Islet of Langerhans (tissue), 1 donor: ENCODE measurements around the gene ERICH3.

Source experiments
- FAIRE-seq: peaks from one replicate; lab custom pipeline; 2011; peaks lifted over from hg19 to GRCh38; lab: Jason Lieb, UNC

ERICH3 gene

DNA sequence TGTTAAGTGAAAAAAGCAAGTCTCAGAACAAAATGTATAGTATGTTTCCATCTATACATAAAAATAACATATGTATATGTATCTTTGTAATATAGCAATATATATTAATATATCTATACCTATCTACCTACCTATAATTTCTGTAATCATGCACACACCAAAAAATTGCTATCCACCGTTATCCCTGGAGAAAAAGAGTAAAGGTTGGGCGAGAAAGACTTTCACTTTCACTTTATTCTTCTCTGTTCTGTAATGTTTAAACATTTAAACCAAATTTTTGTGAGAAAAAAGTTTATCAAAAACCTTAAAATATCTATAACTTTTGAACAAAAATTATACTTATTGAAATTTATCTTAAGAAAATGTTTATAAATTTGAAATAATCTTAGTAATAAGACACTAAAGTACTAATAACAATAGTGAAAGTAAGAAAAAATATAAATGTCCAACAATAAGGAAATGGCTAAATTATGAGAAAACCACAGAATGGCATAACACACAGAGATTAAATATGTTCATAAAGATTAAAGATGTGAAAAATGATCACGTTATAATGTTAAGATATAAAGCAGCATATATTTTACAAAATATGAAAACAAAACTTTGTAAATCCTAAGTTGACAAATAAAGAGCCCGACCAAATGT is 87.2 kb downstream of the ERICH3 start:
- FAIRE-seq, result peak; percentile 60

DNA sequence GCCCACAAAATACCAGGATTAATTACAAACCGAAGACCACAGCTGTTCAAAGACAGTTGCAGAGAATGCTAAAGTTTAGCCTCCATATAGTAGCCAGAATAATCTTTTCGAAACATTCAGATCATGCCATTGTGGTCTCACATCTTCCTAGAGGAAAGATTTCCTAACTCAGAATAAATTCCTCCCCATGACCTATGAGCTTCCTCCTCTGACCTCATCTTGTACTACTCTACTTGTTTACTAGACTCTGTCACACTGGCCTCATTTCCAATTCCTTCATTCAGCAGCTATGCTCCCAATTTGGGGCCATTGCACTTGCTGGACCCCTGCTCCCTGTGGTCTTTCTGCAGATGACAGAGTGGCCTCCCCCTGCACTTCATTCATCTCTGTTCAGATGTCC is 89.4 kb downstream of the ERICH3 start:
- no peak for FAIRE-seq

DNA sequence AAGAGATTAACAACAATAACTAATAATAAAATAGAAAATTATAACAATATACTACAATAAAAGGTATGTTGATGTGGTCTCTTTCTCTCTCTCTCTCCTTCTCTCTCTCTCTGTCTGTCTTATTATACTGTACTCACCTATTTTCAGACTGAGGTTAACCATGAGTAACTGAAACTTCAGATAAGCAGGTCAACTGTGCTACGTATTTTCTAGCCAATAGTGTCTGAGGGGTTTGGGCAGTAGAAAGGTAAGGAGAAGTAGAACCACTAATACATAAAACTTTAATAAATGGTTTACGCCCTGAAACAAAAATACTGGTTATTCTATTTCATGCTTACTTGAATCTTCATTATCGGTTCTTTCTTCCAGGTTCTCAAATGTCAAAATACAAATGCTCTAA is 90.2 kb downstream of the ERICH3 start:
- FAIRE-seq, result no peak

DNA sequence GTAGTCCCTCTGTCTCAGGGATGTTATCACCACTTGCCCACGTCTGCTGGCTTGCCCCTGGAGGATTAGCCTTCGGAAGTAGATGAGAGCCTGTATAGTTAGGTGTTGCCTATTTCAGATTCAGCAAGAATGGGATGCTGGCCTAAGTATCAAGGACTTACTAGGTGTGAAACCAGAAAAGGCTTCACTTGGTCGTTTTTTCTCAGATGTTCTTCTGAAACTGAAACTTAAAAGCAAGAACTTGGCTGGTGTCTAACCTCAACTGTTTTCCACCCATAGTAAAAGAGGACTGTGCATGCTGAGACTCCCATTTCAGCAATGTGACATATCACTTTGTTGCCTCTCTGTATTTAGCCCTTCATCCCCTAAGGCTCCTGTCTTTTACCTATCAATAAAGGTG is 94.2 kb downstream of the ERICH3 start:
- FAIRE-seq, result no peak

DNA sequence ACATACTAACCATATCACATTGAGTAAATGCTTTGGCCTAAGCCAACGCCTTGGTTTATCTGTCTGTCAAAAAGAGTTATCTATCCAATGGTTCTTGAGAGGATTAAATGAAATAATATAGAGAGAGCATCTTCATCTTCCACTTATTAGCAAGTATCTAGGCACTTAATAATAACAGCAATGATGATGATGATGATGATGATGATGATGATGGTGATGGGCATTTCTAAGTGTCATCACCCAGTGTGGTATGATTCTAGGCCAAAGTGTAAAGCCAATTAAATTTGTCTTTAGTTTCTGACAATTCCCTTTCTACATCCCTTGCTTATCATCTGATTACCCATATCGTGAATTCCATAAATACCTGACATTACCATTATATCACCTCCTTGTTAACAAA is 95.5 kb downstream of the ERICH3 start:
- no peak for FAIRE-seq

DNA sequence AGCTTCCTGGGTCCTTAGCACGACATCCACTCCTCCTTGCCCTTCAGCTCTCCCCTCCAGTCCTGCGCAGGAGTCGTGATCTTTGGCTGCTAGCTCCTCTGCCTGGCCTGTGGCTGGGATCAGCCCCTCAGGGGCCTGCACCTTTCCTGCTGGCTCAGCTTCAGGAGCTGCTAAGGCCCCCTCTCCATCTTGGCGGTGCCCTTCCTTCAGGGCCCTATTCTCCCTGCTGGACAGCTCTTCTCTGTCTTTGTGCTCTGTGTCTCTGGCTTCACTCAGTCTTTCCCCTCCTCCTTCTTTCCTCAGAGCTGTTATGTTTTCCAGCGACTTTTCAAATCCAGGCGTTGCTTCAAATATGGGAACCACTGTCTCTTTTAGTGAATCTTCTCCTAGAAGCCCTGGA is 101.7 kb downstream of the ERICH3 start:
- no peak for FAIRE-seq

DNA sequence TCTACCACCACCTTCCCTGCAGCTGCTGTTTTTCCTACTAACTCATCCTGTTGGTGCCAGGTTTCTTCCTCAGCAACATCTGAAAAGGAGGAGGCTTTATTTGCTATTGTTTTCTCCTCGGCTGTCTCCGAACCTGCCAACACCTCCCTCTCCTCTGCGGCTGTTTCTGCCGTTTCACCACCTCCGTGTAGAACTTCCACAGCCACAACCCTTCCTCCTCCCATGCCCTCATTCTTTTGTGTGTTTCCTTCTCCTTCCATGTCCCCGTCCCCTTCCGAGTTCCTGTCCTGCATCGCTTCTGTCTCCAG is 102.1 kb downstream of the ERICH3 start:
- no peak for FAIRE-seq

DNA sequence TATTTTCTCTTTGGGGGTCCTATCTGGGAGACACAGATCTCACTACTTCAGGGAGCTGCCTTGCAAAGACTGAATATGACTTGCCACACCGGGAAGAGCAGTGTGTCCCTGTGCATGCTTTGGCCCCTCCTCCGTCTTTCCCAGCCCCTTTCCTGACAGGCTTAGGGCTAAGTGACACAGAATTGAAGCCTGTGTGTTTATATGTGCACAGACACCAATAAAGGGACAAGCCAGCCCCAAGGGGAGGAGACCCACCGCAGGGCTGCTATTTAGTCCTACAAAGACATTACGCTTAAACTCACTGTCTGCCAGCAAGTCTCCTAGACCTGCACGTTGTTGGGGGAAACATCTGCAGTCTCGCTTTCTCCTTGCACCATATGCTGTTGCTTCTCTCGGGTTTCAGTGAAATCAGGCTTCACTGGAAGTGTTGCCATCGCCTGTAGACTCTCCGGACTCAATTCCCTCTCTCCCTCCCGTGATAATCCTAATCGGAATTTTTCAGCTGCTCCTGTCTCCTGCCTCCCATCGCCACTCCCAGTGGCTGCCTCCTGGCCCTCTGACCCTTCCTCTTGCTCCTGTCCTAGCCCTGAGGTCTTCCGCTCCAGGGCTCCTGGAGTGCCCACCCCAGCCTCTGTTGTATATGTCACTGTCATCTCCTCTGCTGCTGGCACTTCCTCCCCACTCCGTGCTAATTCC is 102.6 kb downstream of the ERICH3 start:
- FAIRE-seq, result no peak

DNA sequence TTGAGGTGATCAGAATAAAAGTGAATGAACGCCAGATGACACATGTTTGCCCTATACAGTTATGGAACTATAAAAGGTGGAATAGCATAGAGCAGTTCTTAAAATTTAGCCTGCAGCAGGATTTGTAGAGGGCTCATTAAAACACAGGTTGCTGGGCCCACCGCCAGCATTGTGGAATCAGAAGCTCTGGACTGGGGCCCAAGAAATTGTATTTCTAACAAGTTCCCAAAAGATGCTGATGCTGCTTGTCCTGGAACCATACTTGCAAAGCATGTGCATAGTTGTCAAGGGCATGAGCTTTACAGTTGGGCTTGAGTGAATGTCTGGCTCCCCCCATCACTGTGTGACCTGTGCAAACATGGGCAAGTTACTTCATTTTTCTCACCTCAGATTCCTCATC is 123.7 kb downstream of the ERICH3 start:
- FAIRE-seq, result no peak

DNA sequence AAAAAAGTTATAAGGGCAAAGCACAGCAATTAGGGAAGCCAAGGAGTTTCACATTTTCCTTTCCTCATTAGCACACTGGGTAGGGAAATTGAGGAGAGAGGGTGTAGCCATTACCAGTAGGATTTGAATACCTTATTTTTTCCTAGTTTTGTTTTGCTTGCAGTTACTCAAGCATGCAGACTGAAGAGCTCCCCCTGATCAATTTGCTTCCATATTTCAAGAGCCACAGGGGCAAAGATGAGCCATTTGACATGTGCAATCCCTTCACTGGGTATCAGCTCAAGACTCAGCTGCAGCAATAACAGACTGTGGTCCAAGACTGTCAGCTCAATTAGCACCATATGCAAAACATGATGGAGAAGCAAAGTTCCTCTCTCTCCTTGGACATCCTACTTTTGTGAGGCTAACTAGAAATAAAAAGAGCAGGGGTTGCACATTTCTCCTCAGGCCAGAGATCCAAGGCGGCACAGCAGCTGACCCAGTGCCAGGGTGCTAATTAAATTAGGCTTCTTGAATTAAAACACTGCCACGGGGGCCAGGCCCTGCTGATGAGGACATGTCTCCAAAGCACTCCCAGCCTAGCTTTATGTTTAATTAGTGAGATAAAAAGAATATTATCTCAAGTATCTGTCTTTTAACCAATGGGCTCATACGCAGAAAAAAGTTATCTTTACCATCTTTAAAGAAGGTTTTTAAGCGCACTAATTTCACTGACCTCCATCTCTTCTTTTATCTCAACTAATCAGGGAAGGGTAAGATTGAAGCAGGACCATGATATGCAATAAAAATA is 124.4 kb downstream of the ERICH3 start:
- no peak for FAIRE-seq

DNA sequence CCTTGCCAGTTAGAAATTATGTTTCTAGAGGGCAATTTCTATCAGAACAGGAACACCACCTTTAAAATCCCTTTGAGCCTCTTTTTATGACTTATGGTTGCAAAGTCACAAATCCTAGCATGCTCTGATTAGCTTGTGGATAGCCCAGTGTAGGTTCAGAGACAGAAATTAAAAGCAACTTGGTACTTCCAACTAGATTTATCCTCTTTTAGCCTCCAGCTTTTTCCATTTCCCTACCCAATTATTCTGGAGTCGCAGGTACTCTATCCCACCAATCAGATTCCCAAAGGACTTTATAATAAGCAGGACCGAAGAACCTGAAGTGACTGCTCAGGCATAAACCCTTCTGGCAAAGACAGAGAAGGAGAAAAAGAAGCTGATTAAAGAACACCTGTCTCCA is 127.8 kb downstream of the ERICH3 start:
- no peak for FAIRE-seq

DNA sequence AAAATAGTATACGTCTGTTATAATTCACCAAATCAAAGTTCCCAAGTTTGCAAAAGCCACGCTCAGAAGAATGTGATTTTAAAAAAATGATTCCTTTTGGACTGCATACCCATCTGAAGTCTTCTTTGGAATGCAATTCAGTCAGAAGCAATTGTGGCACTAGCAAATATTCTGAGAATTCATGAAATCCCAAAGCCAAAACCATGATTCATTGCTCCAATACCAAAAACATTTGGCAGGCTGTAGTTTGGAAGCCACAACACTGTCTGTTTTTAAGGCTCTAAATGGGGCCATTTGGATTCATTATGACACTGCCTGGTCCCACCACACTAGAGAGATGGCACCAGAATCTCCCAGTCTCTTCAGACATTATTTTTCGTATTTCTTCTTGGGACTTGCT is 139.4 kb downstream of the ERICH3 start:
- no peak for FAIRE-seq

DNA sequence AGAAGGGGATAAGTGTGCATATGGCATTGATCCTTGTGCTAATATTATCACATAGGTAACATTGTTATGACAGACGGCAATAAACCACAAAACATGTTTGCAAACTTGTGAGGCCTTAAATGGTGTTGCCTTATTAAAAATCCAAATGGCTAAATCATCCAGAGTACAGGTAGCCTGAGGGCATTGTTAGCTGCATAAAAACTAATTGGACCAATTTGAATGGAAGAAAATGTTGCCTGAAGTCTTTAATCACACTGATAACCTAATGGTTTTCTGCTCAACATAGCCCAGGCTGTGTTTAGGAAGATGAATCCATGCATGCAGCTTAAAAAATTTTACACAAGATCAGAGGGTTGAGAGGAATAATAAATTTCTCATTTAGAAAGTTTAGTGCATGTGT is 141.8 kb downstream of the ERICH3 start:
- FAIRE-seq, result no peak

DNA sequence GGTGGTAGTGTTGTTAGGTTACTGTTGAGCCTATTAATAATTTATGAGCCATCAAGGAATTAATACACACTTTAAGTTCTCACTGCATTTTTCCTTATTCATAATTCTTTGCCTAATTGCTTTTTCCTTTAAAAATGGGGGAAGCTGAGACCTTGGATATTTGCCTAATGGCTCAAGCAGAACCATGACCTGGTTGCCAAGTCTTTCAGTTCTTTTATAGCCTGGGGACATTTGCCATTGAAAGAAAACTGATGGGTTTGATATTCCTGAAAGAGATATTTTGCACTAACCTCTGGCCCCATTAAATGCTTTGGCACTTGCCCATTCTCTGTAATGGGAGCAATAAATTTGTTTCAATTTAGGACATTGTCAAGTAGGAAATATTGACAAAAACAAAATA is 142.7 kb downstream of the ERICH3 start:
- no peak for FAIRE-seq

DNA sequence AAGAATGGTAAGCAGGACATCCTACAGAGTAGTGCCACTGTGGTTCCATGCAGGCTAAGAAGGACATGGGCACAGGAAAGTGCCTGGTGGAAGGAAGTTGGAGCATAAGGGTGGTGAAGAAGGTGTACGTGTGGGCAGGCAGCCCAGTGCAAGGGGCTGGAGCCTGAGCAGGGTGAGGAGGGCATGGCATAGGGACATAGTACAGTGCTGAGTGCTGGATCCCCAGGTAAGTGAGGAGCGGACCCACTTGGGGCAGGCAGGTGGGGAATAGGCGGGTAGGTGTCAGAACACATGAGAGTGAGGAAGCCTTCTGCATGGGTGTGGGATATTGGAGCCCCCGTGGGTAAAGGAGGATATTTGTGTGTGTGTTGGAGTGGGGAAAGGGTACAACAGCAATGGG is 145.5 kb downstream of the ERICH3 start:
- no peak for FAIRE-seq

DNA sequence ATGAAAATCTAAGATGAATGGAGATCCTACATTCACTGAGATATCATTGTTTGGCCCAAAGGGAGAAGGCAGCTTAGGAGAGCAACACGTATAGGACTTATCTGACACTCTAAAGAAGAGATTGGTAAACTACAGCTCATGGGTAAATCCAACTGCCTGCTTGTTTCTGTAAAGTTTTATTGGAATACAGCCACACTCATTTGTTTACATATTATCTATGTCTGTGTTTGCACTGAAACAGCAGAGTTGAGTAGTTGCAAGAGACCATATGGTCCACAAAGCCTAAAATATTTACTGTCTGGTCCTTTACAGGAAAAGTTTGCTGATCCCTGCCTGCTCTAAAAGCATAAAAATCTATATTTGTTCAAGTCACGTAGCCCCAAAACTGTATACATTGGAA is 146.9 kb downstream of the ERICH3 start:
- FAIRE-seq, result peak; percentile 51

DNA sequence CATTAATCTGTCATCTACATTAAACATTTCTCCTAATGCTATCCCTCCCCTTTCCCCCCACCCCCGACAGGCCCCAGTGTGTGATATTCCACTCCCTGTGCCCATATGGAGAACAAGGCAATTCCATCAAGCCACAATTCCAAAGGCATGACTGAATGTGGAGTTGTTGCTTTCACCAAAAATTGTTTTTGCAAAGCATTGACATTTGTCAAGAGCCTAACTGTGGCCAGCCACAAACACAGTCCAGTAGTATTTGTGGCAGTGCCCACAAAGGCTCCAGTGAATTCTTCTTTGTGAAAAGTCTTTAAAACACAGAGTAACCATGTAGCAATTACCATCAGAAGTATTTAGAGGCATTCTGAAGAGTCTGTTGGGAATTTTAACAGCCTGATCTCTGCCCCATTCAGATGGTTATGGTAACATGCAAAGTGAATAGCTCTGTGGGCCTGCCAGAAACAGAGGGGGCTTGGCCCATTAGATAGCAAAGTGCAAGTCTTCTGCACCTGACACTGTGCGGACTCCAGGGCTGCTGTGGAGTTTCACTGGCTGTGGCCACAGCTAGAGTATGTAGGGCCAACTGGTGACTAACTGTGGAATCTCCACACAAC is 149.6 kb downstream of the ERICH3 start:
- no peak for FAIRE-seq

DNA sequence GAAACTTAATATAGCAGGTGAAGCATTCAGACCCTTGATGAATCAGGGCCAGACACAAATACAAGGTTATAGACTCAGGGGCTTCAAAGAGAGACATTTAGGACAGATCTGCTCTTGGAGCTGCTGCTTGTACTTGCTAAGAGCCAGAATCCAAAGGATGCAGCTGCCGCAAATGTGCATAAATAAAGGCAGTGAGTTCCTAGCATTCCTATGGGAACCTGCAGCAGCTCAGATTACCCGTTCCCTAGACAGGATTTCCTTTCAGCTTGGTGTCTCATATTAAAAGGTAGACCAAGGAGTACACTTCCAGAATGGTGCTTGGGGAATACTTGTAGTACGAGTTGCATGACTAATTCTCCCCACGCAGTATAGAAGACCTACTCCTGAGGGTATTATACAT is 151.4 kb downstream of the ERICH3 start:
- FAIRE-seq, result no peak
